ENCODE results near the gene TTC39B.

The TTC39B gene

GRCh38 chr9:15274425-15274824 lies 32.6 kb downstream of the TTC39B start:
- Mint-ChIP-seq H3K27ac (no peak overlapping the region), H3K4me3 (no peak overlapping the region), H3K27me3 (ENCODE audit: low read depth) (no peaks in the 10 kb centered on the region), H3K4me1 (peaks cover 10% of the 10 kb centered on the region), H3K36me3 (ENCODE audit: low read depth) (peaks cover 4% of the 10 kb centered on the region), H3K9me3 (no peaks in the 10 kb centered on the region)
- TF ChIP-seq, protein P1, sequence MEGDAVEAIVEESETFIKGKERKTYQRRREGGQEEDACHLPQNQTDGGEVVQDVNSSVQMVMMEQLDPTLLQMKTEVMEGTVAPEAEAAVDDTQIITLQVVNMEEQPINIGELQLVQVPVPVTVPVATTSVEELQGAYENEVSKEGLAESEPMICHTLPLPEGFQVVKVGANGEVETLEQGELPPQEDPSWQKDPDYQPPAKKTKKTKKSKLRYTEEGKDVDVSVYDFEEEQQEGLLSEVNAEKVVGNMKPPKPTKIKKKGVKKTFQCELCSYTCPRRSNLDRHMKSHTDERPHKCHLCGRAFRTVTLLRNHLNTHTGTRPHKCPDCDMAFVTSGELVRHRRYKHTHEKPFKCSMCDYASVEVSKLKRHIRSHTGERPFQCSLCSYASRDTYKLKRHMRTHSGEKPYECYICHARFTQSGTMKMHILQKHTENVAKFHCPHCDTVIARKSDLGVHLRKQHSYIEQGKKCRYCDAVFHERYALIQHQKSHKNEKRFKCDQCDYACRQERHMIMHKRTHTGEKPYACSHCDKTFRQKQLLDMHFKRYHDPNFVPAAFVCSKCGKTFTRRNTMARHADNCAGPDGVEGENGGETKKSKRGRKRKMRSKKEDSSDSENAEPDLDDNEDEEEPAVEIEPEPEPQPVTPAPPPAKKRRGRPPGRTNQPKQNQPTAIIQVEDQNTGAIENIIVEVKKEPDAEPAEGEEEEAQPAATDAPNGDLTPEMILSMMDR (IDR thresholded peaks at IDR 0.05; ENCODE audit: unreplicated experiment in 3 of 3): no peak

GRCh38 chr9:15272377-15272928 lies 34.6 kb downstream of the TTC39B start:
- no peak overlapping the region for H3K4me3 Mint-ChIP-seq
- H3K27ac Mint-ChIP-seq: no peak overlapping the region
- TF ChIP-seq, protein P1 (IDR thresholded peaks at IDR 0.05; ENCODE audit: unreplicated experiment in 3 of 3): no peak
- peaks cover 4% of the 10 kb centered on the region for H3K36me3 Mint-ChIP-seq (ENCODE audit: low read depth)
- H3K27me3 Mint-ChIP-seq (ENCODE audit: low read depth): no peaks in the 10 kb centered on the region
- no peaks in the 10 kb centered on the region for H3K9me3 Mint-ChIP-seq
- no peaks in the 10 kb centered on the region for H3K4me1 Mint-ChIP-seq

DNA sequence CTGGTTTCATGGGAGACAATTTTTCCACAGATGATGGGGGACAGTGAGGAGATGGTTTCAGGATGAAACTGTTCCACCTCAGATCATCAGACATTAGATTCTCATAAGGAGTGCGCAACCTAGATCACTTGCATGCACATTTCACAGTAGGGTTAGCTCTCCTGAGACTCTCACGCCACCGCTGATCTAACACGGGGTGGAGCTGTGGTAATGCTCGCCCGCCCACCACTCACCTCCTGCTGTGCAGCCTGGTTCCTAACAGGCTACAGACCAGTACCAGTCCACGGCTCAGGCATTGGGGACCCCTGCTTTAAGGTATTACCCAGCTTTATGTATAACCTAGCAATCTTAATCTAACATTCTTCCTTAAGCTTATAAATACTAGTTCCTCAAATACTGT lies 35.6 kb downstream of the TTC39B start:
- Mint-ChIP-seq H3K27ac (no peak overlapping the region), H3K36me3 (ENCODE audit: low read depth) (peaks cover 4% of the 10 kb centered on the region), H3K4me1 (no peaks in the 10 kb centered on the region), H3K27me3 (ENCODE audit: low read depth) (no peaks in the 10 kb centered on the region), H3K9me3 (no peaks in the 10 kb centered on the region), H3K4me3 (no peak overlapping the region)
- TF ChIP-seq, protein P1 (IDR thresholded peaks at IDR 0.05; ENCODE audit: unreplicated experiment in 3 of 3): no peak

- H3K27ac Mint-ChIP-seq: no peak overlapping the region
- H3K36me3 Mint-ChIP-seq (ENCODE audit: low read depth): peaks cover 4% of the 10 kb centered on the region
- no peaks in the 10 kb centered on the region for H3K4me1 Mint-ChIP-seq
- no peaks in the 10 kb centered on the region for H3K9me3 Mint-ChIP-seq
- TF ChIP-seq, protein P1 (IDR thresholded peaks at IDR 0.05; ENCODE audit: unreplicated experiment in 3 of 3): no peak
- no peak overlapping the region for H3K4me3 Mint-ChIP-seq
- no peaks in the 10 kb centered on the region for H3K27me3 Mint-ChIP-seq (ENCODE audit: low read depth)
Observed at GRCh38 chr9:15268782-15269181, 38.2 kb downstream of the TTC39B start.

DNA sequence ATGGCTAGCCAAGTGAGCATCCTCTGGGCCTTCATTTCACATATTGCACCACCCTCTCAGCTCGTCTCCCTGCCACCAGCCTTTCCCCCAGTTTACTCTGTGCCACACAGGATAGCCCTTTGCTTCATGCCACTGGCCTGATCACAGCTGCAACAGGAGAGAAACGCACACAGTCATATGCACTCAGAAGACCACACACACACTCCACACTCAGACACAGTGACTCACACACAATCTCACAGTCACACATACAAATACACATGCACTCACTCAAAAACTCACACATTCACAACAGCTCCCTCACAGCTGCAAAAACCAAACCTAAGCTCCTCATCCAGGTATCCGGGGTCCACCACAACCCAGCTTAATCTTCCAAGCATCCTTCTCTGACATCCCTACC lies 38.7 kb downstream of the TTC39B start:
- H3K4me1 Mint-ChIP-seq: no peaks in the 10 kb centered on the region
- TF ChIP-seq, protein P1 (IDR thresholded peaks at IDR 0.05; ENCODE audit: unreplicated experiment in 3 of 3): no peak

GRCh38 chr9:15264918-15265317 lies 42.1 kb downstream of the TTC39B start:
- Mint-ChIP-seq H3K4me3 (no peak overlapping the region), H3K4me1 (peaks cover 15% of the 10 kb centered on the region), H3K27me3 (ENCODE audit: low read depth) (no peaks in the 10 kb centered on the region), H3K36me3 (ENCODE audit: low read depth) (no peaks in the 10 kb centered on the region), H3K9me3 (no peaks in the 10 kb centered on the region), H3K27ac (no peak overlapping the region)
- TF ChIP-seq, protein P1 (IDR thresholded peaks at IDR 0.05; ENCODE audit: unreplicated experiment in 3 of 3): no peak

More for the DNA sequence above, 38.7 kb downstream of the TTC39B start:
- H3K4me3 Mint-ChIP-seq: no peak overlapping the region
- no peak overlapping the region for H3K27ac Mint-ChIP-seq
- no peaks in the 10 kb centered on the region for H3K9me3 Mint-ChIP-seq
- H3K27me3 Mint-ChIP-seq (ENCODE audit: low read depth): no peaks in the 10 kb centered on the region
- peaks cover 4% of the 10 kb centered on the region for H3K36me3 Mint-ChIP-seq (ENCODE audit: low read depth)

All from nephron (organoid).